DMS53 (cell line): ENCODE measurements around the gene FKBP10.
"Not testable (repeated sequence)": the region's sequence is repeated elsewhere in the genome, so short reads cannot be mapped to it uniquely, and the experiment has no call there.

Experiments used
- DNase-seq: peaks from one replicate; lab custom pipeline; 2025; lab: John Stamatoyannopoulos, UW

Gene FKBP10

GRCh38 chr17:41839448-41839847, 26.6 kb downstream of the FKBP10 start:
- DNase-seq: not testable (repeated sequence)

DNA sequence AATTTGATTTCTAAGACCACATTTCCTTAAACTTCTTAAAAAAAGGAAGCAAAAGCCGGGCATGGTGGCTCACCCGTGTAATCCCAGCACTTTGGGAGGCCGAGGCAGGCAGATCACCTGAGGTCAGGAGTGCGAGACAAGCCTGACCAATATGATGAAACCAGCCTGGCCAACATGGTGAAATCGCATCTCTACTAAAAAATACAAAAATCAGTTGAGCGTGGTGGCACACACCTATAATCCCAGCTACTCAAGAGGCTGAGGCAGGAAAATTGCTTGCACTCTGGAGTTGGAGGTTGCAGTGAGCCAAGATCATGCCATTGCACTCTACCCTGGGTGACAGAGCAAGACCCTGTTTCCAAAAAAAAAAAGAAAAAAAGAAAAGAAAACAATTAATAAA, 28.0 kb downstream of the FKBP10 start:
- not testable (repeated sequence) for DNase-seq

- no peak for DNase-seq
Observed at GRCh38 chr17:41844971-41845370, 32.2 kb downstream of the FKBP10 start.

GRCh38 chr17:41848788-41849187, 36.0 kb downstream of the FKBP10 start:
- DNase-seq: no peak

DNA sequence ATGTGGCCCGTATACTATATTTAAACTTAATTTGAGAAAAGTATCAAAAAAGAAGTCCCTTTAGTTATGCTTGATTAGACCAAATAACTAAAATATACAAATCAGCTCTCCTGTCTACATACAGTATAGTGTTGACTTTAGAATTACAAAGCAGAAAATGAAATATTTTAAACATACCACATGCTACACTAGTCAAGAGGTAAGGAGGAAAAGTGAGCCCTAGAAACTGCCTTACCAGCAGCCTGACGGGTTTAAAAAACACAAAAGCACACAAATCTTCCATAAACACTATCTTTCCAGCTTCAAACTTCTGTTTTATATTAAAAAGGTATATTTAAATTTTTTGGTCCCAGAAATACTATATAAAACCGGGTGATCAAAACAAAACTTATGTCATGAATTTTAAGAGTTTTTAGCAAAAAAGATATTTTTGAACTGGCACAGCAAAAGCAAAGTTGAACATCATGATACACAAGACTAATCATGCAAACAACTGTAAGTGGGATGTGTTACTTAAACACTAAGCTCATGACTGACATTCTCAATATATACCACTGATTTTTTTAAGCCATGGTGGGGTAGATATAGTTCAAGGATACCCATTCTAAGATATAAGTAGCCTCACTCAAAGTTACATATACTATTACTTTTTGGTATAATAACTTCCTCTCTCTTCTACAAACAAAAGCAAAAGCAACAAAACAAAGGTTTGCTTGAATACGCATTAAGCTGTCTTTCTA, 36.6 kb downstream of the FKBP10 start:
- DNase-seq: no peak

- DNase-seq: not testable (repeated sequence)
Observed at GRCh38 chr17:41851382-41851781, 38.6 kb downstream of the FKBP10 start.

DNA sequence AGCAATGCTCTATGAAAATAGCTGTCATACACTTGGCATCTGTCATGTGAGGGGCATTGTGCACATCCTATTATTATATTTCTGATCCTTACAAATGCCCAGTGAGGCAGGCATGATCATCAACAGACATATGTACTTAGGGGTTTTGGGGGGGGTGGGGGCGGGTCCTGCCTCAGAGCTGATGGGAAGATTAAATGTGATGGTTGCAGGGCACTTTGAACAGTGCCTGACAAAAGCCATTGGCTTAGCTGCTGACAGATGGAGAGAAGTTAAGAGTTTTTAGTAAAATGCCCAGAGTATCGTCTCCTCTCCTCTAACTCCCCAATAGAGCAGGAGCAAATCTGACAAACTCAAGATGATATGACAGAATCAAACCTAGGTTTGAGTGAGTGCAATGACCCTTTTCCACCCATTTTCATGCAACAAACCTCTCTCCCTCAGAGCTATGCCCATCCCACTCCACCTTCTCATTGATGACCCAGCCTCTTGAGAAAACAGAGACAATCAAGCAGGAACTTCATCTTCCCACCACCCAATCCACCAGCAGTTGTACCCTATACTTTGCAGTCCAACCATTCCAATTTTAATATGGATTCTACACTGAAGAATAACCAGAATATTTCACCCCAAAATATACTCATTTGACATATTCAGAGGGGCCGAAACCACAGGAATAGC, 47.6 kb downstream of the FKBP10 start:
- no peak for DNase-seq

DNA sequence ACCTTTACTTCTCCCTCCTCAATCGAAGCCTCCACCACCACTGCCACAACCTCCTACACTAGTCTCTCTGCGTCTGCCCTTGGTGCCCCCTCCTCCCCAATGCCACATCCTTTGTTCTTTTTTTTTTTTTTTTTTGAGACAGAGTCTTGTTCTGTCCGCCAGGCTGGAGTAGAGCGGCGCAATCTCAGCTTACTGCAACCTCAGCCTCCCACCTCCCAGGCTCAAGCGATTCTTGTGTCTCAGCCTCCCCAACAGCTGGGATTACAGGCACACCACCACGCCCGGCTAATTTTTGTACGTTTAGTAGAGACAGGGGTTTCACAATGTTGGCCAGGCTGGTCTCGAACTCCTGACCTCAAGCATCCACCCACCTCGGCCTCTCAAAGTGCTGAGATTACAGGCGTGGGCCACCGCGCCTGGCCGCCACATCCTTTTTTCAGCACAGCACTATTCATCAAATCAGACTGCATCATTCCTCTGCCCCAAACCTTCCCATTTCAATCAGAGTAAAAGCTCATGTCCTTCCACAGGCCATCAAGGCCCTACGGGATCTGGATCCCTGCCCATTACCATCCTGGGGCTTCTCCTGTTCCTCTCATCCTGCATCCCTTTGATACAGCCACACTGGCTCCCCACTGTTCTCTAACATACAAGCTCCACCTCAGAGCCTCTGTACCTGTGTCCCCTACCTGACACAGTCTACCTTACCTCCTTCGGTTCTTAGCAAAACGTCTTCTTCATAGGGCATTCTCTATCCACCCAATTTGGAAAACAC, 50.5 kb downstream of the FKBP10 start:
- DNase-seq: no peak

- DNase-seq: no peak
Observed at GRCh38 chr17:41864498-41864835, 51.7 kb downstream of the FKBP10 start.

DNA sequence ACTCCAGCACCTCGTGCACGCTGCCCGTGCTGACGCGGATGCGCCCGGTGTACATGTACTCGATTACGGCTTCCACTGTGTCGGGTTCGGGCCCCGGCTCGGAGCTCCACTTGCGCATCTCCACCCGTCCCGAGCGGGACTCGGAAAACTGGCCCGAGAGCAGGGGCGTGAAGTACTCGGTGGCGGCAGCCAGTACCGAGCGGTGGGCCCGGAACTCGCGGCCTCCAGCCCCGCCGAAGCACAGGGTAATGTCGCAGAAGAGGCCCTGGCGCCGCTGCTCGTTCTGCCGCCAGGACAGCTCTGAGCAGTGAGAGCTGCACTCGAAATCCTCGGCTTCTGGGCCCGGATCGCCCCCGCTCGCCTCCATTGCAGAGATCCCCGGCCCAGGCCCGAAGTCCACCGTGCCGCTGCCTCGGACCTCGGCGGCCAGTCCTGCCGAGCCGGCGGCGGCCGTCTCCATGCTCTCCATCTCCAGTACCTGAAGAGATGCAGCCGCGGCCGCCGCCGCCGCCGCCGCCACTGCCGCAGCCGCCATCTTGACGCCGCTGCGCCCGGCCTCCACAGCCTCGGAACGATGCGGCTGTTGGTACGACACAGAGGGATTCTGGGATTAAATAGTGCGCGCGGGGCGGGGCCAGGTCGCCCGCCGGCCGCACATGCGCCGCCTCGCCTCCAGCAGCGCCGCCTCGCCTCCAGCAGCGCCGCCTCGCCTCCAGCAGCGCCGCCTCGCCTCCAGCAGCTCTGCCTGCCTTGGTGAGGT, 52.2 kb downstream of the FKBP10 start, which contains the start of gene KLHL11:
KLHL11 (minus strand) TSS at position 588 of the 760 bp plus-strand sequence; CDS start at position 535, 53 bp downstream.
- peak; percentile 93 for DNase-seq

DNA sequence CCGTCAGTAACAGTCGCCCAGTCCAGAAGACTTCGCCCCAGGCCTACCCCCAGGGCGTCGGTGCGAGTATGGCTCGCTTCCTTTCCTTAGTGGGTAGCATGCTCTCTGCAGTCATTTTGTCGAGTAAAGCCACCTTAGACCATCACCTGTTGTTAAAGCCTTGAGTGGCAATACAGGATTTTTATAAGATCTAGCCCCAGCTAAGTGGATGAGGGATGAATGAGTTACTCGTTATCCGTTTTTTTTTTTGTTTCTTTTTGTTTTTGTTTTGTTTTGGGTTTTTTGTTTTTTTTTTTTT, 52.7 kb downstream of the FKBP10 start:
- no peak for DNase-seq

DNA sequence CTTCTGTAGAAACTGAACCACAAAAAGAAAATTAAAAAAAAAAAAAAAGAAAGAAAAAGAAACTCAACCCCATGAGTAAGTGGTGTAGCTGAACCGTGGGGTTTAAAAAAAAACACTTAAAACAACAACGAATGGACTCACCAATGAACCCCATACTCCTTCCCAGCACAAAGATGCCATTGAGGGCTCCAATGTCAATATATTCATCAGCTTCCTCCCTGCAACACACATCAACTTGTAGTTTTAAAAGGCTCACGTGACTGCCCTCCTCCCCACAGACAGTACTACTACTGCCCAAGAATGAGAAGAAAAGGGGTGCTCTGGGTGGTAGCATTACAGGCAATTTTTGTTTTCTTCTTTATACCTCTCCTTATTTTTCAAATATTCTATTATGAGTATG, 55.8 kb downstream of the FKBP10 start:
- DNase-seq: no peak

GRCh38 chr17:41869426-41869825, 56.6 kb downstream of the FKBP10 start:
- DNase-seq: no peak

DNA sequence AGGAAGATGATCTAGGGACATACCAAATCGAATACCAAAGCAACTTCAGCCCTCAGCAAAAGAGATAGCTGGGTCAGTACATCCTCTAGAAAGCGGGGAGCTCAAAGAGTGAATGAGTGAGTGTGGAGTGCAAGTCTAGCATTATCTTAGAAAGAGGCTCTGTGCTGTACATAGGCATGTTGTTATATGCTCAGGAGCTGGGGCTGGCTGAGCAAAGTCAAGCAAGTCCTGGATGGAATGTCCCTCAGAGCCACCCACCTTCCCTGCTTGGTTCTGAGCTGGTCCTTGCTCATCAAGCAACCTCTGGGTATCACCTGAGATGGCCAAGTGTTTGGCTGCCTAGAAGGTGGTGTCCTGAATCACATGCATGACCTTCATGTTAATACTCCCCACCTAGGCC, 57.3 kb downstream of the FKBP10 start:
- DNase-seq: no peak

GRCh38 chr17:41870627-41871026, 57.8 kb downstream of the FKBP10 start:
- DNase-seq: peak; percentile 66

GRCh38 chr17:41871789-41872188, 59.0 kb downstream of the FKBP10 start:
- no peak for DNase-seq
